Skeletal muscle satellite cell (primary cell): ENCODE measurements around the gene ZBTB5.
"Not testable (repeated sequence)": the region's sequence is repeated elsewhere in the genome, so short reads cannot be mapped to it uniquely, and the experiment has no call there.

Experiments used
- H3K27me3 ChIP-seq: 2 replicates; pipeline ENCODE4 v1.7.0; 2013; ENCODE audit warnings: low read length; ENCODE audit not compliant: control insufficient read depth, insufficient read depth
- H3K36me3 ChIP-seq: 2 replicates; pipeline ENCODE4 v1.7.0; 2013; ENCODE audit warnings: mild to moderate bottlenecking, control low read depth, low read length; ENCODE audit not compliant: insufficient read depth
- H3K4me1 ChIP-seq: 2 replicates; pipeline ENCODE4 v1.7.0; 2013; ENCODE audit warnings: low read length; ENCODE audit not compliant: control insufficient read depth, insufficient read depth
- H3K4me2 ChIP-seq: 2 replicates; pipeline ENCODE4 v1.7.0; 2013; ENCODE audit warnings: mild to moderate bottlenecking, low read length
- H3K4me3 ChIP-seq: 2 replicates; pipeline ENCODE4 v1.7.0; 2013; ENCODE audit warnings: low read length
- H3K9ac ChIP-seq: 2 replicates; pipeline ENCODE4 v1.7.0; 2013; ENCODE audit warnings: mild to moderate bottlenecking, low read depth, low read length, moderate library complexity
- H3K9me3 ChIP-seq: replicated peaks from 2 replicates; pipeline ENCODE4 v1.7.0; 2013; ENCODE audit warnings: mild to moderate bottlenecking, control low read depth, low read length

Gene ZBTB5

DNA sequence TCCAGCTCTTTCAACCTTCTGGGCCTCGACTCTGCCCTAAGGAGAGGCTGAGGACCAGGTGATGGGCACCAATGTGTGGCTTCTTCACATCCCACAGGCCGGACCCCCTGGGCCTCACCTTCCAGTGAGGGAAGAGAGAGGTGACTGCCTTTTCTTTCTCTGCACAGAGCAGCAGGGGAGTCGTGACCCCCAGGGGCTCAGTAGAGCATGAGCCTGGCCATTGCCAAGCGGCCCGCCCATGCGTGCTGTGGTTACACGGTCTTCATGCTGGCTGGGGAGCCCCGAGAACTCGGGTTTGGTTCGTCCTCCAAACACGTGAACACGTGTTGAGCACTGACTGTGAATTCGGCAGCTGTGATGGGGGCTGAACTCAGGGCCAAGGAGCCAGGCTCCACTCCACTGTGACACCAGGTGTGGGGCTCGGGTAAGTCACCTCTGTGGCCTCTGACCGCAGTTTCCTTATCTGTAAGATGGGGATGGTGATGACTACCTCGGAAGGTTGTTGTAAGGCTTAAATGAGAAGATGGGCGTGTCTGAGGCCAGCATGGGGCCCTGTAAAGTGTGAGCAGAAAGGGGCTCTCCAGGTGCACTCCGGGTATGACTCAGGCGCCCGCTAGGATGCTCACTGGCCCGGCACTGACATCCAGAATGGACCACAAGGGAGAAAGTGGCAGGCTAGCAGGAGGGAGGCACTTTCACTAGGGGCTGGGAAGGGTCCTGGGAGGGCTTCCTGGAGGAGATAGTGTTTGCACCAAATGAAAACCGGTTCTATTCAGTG lies 56.1 kb downstream of the ZBTB5 start:
- H3K4me2 ChIP-seq = no peak overlapping the region

DNA sequence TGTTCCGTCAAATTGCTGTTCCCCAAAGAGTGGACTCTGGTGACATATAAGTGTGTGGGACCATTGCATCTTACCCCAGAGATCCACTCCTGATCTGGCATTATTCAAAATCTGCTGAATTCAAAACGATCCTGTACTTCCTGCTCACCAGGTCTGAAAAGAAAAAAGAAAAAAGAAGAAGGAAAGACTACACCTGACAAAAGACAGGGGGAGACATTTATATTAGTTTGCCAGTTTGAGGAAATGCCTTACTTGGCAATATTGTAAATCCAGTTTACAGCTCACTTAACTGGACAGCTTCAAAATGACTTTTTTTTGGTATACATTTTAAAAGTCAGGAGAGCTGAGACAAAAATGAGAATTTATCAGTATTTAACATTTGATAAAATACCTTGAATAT lies 57.8 kb downstream of the ZBTB5 start:
- Histone ChIP-seq H3K4me2 (no peak overlapping the region), H3K9me3 (no peaks in the 10 kb centered on the region), H3K4me1 (peaks cover 4% of the 10 kb centered on the region), H3K9ac (no peak overlapping the region), H3K4me3 (no peak overlapping the region), H3K36me3 (no peaks in the 10 kb centered on the region), H3K27me3 (peaks cover 33% of the 10 kb centered on the region)

More for the DNA sequence above, 56.1 kb downstream of the ZBTB5 start:
- no peak overlapping the region for H3K4me3 ChIP-seq
- no peaks in the 10 kb centered on the region for H3K9me3 ChIP-seq
- H3K9ac ChIP-seq = no peak overlapping the region
- H3K36me3 ChIP-seq = no peaks in the 10 kb centered on the region
- peaks cover 13% of the 10 kb centered on the region for H3K4me1 ChIP-seq
- peaks cover 23% of the 10 kb centered on the region for H3K27me3 ChIP-seq

DNA sequence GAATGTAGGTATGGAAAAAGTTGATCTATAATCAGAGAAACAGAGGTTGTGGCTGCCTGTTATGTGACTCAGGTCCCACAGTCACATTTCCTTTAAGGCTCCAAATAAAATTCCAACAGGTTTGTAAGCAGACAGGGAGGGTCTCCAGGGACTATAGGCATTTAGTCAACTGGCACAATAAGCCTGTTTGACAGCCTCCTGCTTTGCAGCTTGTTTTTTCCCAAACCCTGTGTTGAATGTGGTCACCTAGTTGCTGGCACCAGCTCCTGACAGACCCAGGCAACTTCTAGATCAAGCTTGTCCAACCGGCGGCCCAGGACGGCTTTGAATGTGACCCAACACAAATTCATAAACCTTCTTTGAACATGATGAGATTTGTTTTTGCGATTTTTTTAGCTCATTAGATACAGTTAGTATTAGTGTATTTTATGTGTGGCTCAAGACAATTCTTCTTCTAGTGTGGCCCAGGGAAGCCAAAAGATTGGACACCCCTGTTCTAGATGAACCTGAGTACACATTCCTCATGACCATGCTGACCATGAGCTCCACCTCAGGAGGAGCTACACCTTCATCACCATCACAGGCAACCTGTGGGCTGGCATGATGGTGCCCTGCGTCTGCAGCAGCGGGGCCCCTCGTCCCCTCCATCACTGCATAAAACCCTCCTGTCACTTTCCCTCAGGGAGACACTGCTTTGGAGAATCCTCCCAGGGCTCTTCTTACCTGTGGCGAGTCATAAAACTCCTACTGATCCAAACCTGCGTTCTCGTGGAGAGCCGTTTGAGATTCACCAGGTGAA lies 58.4 kb downstream of the ZBTB5 start:
- Histone ChIP-seq H3K4me1 (no peaks in the 10 kb centered on the region), H3K9ac (no peak overlapping the region), H3K27me3 (peaks cover 33% of the 10 kb centered on the region), H3K4me2 (no peak overlapping the region), H3K9me3 (no peaks in the 10 kb centered on the region), H3K36me3 (no peaks in the 10 kb centered on the region), H3K4me3 (no peak overlapping the region)

DNA sequence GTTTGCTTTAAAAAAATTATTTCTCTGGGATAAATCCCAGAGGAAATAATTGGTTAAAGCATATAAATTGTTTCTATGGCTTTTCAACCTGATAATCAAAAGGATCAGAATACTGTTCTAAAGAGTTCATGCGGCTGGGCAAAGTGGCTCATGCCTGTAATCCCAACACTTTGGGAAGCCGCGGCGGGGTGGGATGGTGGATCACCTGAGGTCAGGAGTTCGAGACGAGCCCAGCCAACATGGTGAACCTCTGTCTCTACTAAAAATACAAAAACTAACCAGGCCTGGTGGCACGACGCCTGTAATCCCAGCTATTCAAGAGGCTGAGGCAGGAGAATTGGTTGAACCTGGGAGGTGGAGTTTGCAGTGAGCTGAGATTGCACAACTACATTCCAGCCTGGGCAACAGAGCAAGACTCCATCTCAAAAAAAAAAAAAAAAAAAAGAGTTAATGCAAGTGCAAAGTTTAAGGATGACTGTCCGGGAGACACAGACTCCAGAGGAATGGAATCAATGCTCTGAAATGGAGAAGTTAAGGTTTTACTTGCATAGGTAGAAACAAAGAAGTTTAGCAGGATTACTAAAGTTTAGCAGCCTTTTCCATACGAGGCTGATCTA lies 59.4 kb downstream of the ZBTB5 start:
- H3K9ac ChIP-seq = no peak overlapping the region
- no peak overlapping the region for H3K4me2 ChIP-seq
- H3K9me3 ChIP-seq = no peaks in the 10 kb centered on the region
- H3K4me3 ChIP-seq = no peak overlapping the region
- H3K4me1 ChIP-seq = no peaks in the 10 kb centered on the region
- H3K36me3 ChIP-seq = no peaks in the 10 kb centered on the region
- peaks cover 33% of the 10 kb centered on the region for H3K27me3 ChIP-seq

DNA sequence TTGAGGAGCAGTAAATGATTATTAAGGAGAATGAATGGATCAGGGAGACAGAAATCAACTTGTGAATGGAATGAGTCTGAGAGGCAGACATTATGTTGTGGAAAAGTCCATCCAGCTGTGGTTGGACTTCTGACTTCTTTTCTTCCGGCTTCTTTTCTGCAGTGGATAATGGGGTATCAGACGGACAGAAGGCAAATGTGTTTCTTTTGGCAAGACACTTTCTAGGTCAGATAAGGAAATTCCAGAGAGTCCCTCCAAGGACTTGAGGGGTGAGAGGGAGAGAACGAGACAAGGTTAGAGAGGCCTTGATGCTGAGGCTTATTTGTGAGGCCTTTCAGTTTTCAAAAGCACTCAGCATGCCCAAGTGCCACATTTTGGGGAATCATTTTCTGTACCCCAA lies 59.9 kb downstream of the ZBTB5 start:
- no peak overlapping the region for H3K4me3 ChIP-seq
- no peaks in the 10 kb centered on the region for H3K36me3 ChIP-seq
- H3K9me3 ChIP-seq = no peaks in the 10 kb centered on the region
- no peak overlapping the region for H3K9ac ChIP-seq
- H3K27me3 ChIP-seq = peaks cover 33% of the 10 kb centered on the region
- no peaks in the 10 kb centered on the region for H3K4me1 ChIP-seq
- no peak overlapping the region for H3K4me2 ChIP-seq

DNA sequence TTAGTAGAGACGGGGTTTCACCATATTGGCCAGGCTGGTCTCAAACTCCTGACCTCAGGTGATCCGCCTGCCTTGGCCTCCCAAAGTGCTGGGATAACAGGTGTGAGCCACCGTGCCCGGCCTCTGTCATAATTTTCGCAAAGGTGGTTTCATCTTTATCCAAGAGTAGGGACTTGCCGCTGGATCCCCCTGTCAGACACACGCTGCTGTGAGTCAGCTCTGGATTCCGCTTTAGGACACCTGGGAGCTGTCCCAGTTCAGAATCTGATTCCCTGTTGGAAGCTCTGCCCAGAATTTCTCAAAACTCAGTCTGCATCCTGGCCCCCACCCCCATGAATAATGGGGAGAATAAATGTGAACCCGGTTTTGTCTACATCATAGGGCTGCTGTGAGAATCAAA lies 60.7 kb downstream of the ZBTB5 start:
- H3K4me1 ChIP-seq = no peaks in the 10 kb centered on the region
- no peaks in the 10 kb centered on the region for H3K9me3 ChIP-seq
- no peak overlapping the region for H3K9ac ChIP-seq
- no peaks in the 10 kb centered on the region for H3K36me3 ChIP-seq
- no peak overlapping the region for H3K4me2 ChIP-seq
- peaks cover 33% of the 10 kb centered on the region for H3K27me3 ChIP-seq
- no peak overlapping the region for H3K4me3 ChIP-seq

DNA sequence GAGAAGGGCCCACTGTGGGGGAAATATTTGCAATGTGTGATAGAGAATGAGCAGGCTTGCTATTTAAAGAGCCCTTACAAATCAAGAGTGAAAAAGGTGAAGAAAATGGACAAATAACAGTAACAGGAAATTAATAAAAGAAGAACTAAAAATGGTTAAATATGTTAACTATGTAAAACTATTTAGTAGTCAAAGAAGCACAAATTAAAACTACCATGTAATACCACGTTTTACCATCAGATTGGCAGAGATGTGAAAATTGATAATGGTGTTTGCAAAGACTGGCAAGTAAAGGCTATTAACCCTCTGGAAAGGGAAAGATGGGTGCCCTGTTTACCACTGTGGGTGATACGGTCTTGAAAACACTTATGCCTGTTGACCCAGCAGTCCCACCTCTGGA lies 65.9 kb downstream of the ZBTB5 start:
- H3K27me3 ChIP-seq = peaks cover 29% of the 10 kb centered on the region
- H3K4me3 ChIP-seq = no peak overlapping the region
- no peaks in the 10 kb centered on the region for H3K36me3 ChIP-seq
- H3K9ac ChIP-seq = no peak overlapping the region
- H3K4me1 ChIP-seq = no peaks in the 10 kb centered on the region
- no peak overlapping the region for H3K4me2 ChIP-seq
- H3K9me3 ChIP-seq = no peaks in the 10 kb centered on the region

DNA sequence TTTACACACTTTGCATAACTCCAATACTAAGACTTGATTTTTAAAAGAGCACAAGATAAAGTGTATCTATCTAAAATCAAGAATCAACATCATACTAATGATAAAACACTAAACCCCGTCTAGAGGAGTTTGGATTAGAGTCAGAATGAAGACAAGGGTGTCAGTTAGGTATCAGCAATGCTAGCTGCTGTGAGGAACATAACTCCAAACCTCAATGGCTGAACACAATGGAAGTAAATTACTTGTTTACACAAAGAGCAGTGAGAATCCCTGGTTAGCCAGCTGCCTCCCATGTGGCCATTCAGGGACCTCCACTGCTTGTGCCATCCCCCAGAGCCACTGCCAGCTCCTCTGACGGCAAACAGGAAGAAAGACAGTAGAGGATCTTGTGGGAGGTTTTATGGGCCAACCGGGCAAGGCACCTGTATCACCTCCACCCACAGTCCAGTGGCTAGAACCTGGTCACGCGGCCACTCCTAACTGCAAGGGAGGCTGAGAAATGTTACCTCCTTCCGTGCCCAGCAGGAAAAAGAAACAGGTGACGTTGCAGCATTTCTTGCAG lies 66.7 kb downstream of the ZBTB5 start:
- H3K36me3 ChIP-seq = no peaks in the 10 kb centered on the region
- no peaks in the 10 kb centered on the region for H3K9me3 ChIP-seq
- H3K27me3 ChIP-seq = peaks cover 30% of the 10 kb centered on the region
- H3K4me3 ChIP-seq = no peak overlapping the region
- no peak overlapping the region for H3K4me2 ChIP-seq
- no peaks in the 10 kb centered on the region for H3K4me1 ChIP-seq
- H3K9ac ChIP-seq = no peak overlapping the region

DNA sequence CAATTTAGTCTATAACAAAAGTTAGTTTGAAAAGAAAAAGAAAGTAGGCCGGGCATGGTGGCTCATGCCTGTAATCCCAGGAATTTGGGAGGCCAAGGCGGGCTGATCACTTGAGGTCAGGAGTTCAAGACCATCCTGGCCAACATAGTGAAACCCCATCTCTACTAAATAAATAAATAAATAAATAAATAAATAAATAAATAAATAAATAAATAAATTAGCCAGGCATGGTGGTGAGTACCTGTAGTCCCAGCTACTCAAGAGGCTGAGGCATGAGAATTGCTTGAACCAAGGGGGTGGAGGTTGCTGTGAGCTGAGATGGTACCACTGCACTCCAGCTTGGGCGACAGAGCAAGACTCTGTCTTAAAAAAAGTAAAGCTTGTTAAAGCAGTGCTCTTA lies 67.3 kb downstream of the ZBTB5 start:
- not testable (repeated sequence) for H3K9ac ChIP-seq, H3K36me3 ChIP-seq, H3K4me1 ChIP-seq, H3K4me3 ChIP-seq, H3K9me3 ChIP-seq, H3K4me2 ChIP-seq
- peaks cover 25% of the 10 kb centered on the region for H3K27me3 ChIP-seq

DNA sequence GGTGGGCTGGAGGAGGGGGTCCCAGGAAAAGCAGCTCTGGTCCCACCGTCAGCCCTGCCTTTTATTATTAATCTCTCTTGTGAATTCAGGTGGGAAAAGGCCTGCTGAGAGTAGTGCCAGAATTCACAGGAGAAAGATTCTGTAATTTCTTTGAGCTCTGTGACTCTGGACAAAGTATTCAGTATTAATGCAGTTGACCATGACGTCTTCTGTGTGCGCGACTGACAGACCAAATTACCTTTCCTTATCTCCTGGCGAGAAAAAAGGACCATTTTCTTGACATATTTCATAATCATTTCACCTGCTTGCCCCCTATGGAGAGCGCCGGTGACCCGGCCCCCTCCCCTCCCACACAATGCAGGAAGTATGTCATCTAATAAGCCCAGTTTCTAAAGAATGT lies 69.6 kb downstream of the ZBTB5 start:
- no peak overlapping the region for H3K4me2 ChIP-seq
- no peaks in the 10 kb centered on the region for H3K4me1 ChIP-seq
- no peak overlapping the region for H3K4me3 ChIP-seq
- no peaks in the 10 kb centered on the region for H3K36me3 ChIP-seq
- no peak overlapping the region for H3K9ac ChIP-seq
- H3K27me3 ChIP-seq = peaks cover 20% of the 10 kb centered on the region
- no peaks in the 10 kb centered on the region for H3K9me3 ChIP-seq

DNA sequence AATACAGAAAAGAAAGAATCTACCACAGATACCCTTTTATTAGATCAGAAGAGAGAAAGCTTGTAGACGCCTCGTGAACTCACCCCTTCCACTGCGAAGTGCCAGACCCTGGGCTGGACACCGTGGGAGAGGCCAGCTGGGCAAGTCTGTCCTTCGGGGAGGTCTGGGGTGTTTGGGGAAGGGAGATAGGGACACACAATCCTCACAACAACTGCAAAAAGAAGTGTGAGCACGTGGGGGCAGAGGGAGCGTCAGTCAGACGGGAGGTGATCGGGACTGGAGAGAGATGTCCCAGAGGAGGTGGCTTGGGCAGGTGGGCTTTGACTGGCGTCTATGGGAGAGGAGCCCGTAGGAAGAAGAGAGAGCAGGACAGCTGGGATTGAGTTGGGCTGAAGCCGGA lies 70.0 kb downstream of the ZBTB5 start:
- Histone ChIP-seq H3K4me3 (no peak overlapping the region), H3K9me3 (no peaks in the 10 kb centered on the region), H3K36me3 (no peaks in the 10 kb centered on the region), H3K9ac (no peak overlapping the region), H3K27me3 (peaks cover 20% of the 10 kb centered on the region), H3K4me1 (no peaks in the 10 kb centered on the region), H3K4me2 (no peak overlapping the region)
